G401 (cell line): Measurements from ENCODE around the gene CASP1. TPM values are rescaled to one million over a fixed set of nuclear protein-coding genes. Genes with fewer than 3 reads are reported as not detected.

Source experiments
- DNase-seq: peaks from one replicate; pipeline ENCODE4 v3.0.0-alpha.2; 2015; ENCODE audit warnings: low spot score
- in situ Hi-C: cut with HindIII; loops from 2 replicates; pipeline ENCODE4 v1.10.0; 2016; ENCODE audit warnings: low sequenced_read_pairs, mixed read lengths
- total RNA-seq: library from RNA; depleted of rRNA; stranded (reverse); fragments of >200 nt; shearing (Covaris generic); gene quantifications from 2 replicates; pipeline ENCODE4 v1.2.3, GENCODE V29; 2014; rRNA removed

Gene CASP1
- total RNA-seq, 1 experiment from 2014 or later = not detected

- in situ Hi-C loops = no loop called here
- no peak for DNase-seq
Measured at GRCh38 chr11:104999721-105000120, 35.2 kb downstream of the CASP1 start.

GRCh38 chr11:104997288-104997687 lies 37.7 kb downstream of the CASP1 start:
- DNase-seq = no peak
- in situ Hi-C loops = no loop called here

- in situ Hi-C loops = no loop called here
- no peak for DNase-seq
Measured at GRCh38 chr11:104995001-104995408, 39.9 kb downstream of the CASP1 start.

- in situ Hi-C loops = no loop called here
- no peak for DNase-seq
Measured at GRCh38 chr11:104992781-104993180, 42.2 kb downstream of the CASP1 start.

- DNase-seq = no peak
- in situ Hi-C loops = no loop called here
Measured at GRCh38 chr11:104991994-104992393, 43.0 kb downstream of the CASP1 start.

- in situ Hi-C loops = no loop called here
- no peak for DNase-seq
Measured at GRCh38 chr11:104984808-104985207, 50.1 kb downstream of the CASP1 start.

- in situ Hi-C loops = no loop called here
- no peak for DNase-seq
Measured at GRCh38 chr11:104979839-104980238, 55.1 kb downstream of the CASP1 start.

Other genes starting within 250 kb of the CASP1 start
- gene CASP12, start 136.7 kb downstream of the CASP1 start, total RNA-seq = not detected in 2 replicates
- 0.31 and 0.55 TPM in 2 replicates for gene CASP4, start 66.6 kb downstream of the CASP1 start, total RNA-seq
- not detected in 2 replicates for gene CASP5, start 12.0 kb downstream of the CASP1 start, total RNA-seq
- gene CARD16, start 10.2 kb upstream of the CASP1 start, total RNA-seq = not detected in 2 replicates
- gene CARD18, start 104.6 kb upstream of the CASP1 start, total RNA-seq = not detected in 2 replicates